ENCODE measurements around the gene C12orf54.
"Not testable (repeated sequence)": the region's sequence is repeated elsewhere in the genome, so short reads cannot be mapped to it uniquely, and the experiment has no call there.

The C12orf54 gene

GRCh38 chr12:48510111-48510510, 27.8 kb downstream of the C12orf54 start:
- TF ChIP-seq EZH2phosphoT487 (IDR thresholded peaks at IDR 0.05; ENCODE audit: borderline replicate concordance) (no peak), CTCF (conservative IDR thresholded peaks at IDR 0.05; ENCODE audit: low read length) (no peak)
- no peaks in the 10 kb centered on the region for H3K4me1 ChIP-seq (ENCODE audit: insufficient read depth, low read length, poor library complexity, severe bottlenecking)
- no peak overlapping the region for H2AFZ ChIP-seq (ENCODE audit: low read length)
- peaks cover 10% of the 10 kb centered on the region; the same call in 1 of the 2 replicates for H3K9me3 ChIP-seq (ENCODE audit: insufficient read depth, low read depth, low read length)
- no peak overlapping the region for H3K4me3 ChIP-seq (ENCODE audit: low read length, poor library complexity, severe bottlenecking)
- H4K20me1 ChIP-seq (ENCODE audit: insufficient read depth, low read length, poor library complexity, severe bottlenecking) = no peaks in the 10 kb centered on the region
- H3F3A ChIP-seq (ENCODE audit: low read depth) = no peaks in the 10 kb centered on the region
- H3K9me2 ChIP-seq (replicated peaks; ENCODE audit: low read depth, low read length) = no peaks in the 10 kb centered on the region
- no peaks in the 10 kb centered on the region for H3K36me3 ChIP-seq (ENCODE audit: insufficient read depth, low read length)
- H3K9ac ChIP-seq (ENCODE audit: low read depth, low read length, poor library complexity, severe bottlenecking) = no peak overlapping the region
- H3K4me2 ChIP-seq (ENCODE audit: low read depth, low read length, poor library complexity, severe bottlenecking) = no peak overlapping the region
- H3K79me2 ChIP-seq (ENCODE audit: insufficient read depth, low read length) = no peaks in the 10 kb centered on the region
- H3K27me3 ChIP-seq (ENCODE audit: insufficient read depth, low read length, poor library complexity, severe bottlenecking) = no peaks in the 10 kb centered on the region

GRCh38 chr12:48512855-48513254, 30.6 kb downstream of the C12orf54 start:
- Histone ChIP-seq H3F3A (ENCODE audit: low read depth) (no peaks in the 10 kb centered on the region), H2AFZ (ENCODE audit: low read length) (no peak overlapping the region), H4K20me1 (ENCODE audit: insufficient read depth, low read length, poor library complexity, severe bottlenecking) (no peaks in the 10 kb centered on the region), H3K9me3 (ENCODE audit: insufficient read depth, low read depth, low read length) (peaks cover 10% of the 10 kb centered on the region; the same call in 1 of the 2 replicates), H3K79me2 (ENCODE audit: insufficient read depth, low read length) (no peaks in the 10 kb centered on the region), H3K4me3 (ENCODE audit: low read length, poor library complexity, severe bottlenecking) (no peak overlapping the region), H3K4me2 (ENCODE audit: low read depth, low read length, poor library complexity, severe bottlenecking) (no peak overlapping the region), H3K36me3 (ENCODE audit: insufficient read depth, low read length) (no peaks in the 10 kb centered on the region), H3K4me1 (ENCODE audit: insufficient read depth, low read length, poor library complexity, severe bottlenecking) (no peaks in the 10 kb centered on the region), H3K27me3 (ENCODE audit: insufficient read depth, low read length, poor library complexity, severe bottlenecking) (no peaks in the 10 kb centered on the region), H3K9me2 (replicated peaks; ENCODE audit: low read depth, low read length) (no peaks in the 10 kb centered on the region), H3K9ac (ENCODE audit: low read depth, low read length, poor library complexity, severe bottlenecking) (no peak overlapping the region)
- TF ChIP-seq CTCF (conservative IDR thresholded peaks at IDR 0.05; ENCODE audit: low read length) (no peak), EZH2phosphoT487 (IDR thresholded peaks at IDR 0.05; ENCODE audit: borderline replicate concordance) (no peak)

GRCh38 chr12:48514728-48515127, 32.4 kb downstream of the C12orf54 start:
- Histone ChIP-seq H3F3A (ENCODE audit: low read depth) (no peaks in the 10 kb centered on the region), H3K9ac (ENCODE audit: low read depth, low read length, poor library complexity, severe bottlenecking) (no peak overlapping the region), H3K9me3 (ENCODE audit: insufficient read depth, low read depth, low read length) (peaks cover 10% of the 10 kb centered on the region; the same call in 1 of the 2 replicates), H3K4me2 (ENCODE audit: low read depth, low read length, poor library complexity, severe bottlenecking) (no peak overlapping the region), H3K27me3 (ENCODE audit: insufficient read depth, low read length, poor library complexity, severe bottlenecking) (no peaks in the 10 kb centered on the region), H3K79me2 (ENCODE audit: insufficient read depth, low read length) (no peaks in the 10 kb centered on the region), H3K9me2 (replicated peaks; ENCODE audit: low read depth, low read length) (no peaks in the 10 kb centered on the region), H2AFZ (ENCODE audit: low read length) (no peak overlapping the region), H3K36me3 (ENCODE audit: insufficient read depth, low read length) (no peaks in the 10 kb centered on the region), H3K4me3 (ENCODE audit: low read length, poor library complexity, severe bottlenecking) (no peak overlapping the region), H4K20me1 (ENCODE audit: insufficient read depth, low read length, poor library complexity, severe bottlenecking) (no peaks in the 10 kb centered on the region), H3K4me1 (ENCODE audit: insufficient read depth, low read length, poor library complexity, severe bottlenecking) (no peaks in the 10 kb centered on the region)
- TF ChIP-seq EZH2phosphoT487 (IDR thresholded peaks at IDR 0.05; ENCODE audit: borderline replicate concordance) (no peak), CTCF (conservative IDR thresholded peaks at IDR 0.05; ENCODE audit: low read length) (no peak)

GRCh38 chr12:48520381-48520780, 38.1 kb downstream of the C12orf54 start:
- not testable (repeated sequence) for H3K9me3 ChIP-seq (ENCODE audit: insufficient read depth, low read depth, low read length); H3F3A ChIP-seq (ENCODE audit: low read depth); H3K4me3 ChIP-seq (ENCODE audit: low read length, poor library complexity, severe bottlenecking); H3K36me3 ChIP-seq (ENCODE audit: insufficient read depth, low read length); H3K4me1 ChIP-seq (ENCODE audit: insufficient read depth, low read length, poor library complexity, severe bottlenecking); H3K27me3 ChIP-seq (ENCODE audit: insufficient read depth, low read length, poor library complexity, severe bottlenecking); H3K79me2 ChIP-seq (ENCODE audit: insufficient read depth, low read length); H3K9ac ChIP-seq (ENCODE audit: low read depth, low read length, poor library complexity, severe bottlenecking); H3K9me2 ChIP-seq (replicated peaks; ENCODE audit: low read depth, low read length); H3K4me2 ChIP-seq (ENCODE audit: low read depth, low read length, poor library complexity, severe bottlenecking); H4K20me1 ChIP-seq (ENCODE audit: insufficient read depth, low read length, poor library complexity, severe bottlenecking); H2AFZ ChIP-seq (ENCODE audit: low read length)
